ENCODE results near the gene PIK3CG. TPM values are rescaled to one million over a fixed set of nuclear protein-coding genes. Genes with fewer than 3 reads are reported as not detected.
A peak's percentile ranks its signal among the peaks of the same experiment; 100 is the strongest.
"Not testable (repeated sequence)": the region's sequence is repeated elsewhere in the genome, so short reads cannot be mapped to it uniquely, and the experiment has no call there.

PIK3CG gene
- total RNA-seq, 1 donor, result not detected

- no peaks in the 10 kb centered on the region for H3K79me2 ChIP-seq (ENCODE audit: insufficient read depth, low read length)
- H3K4me2 ChIP-seq (ENCODE audit: insufficient read depth, low read length), result no peak overlapping the region
- no peak overlapping the region for H2AFZ ChIP-seq (ENCODE audit: low read length)
- H3K4me1 ChIP-seq (ENCODE audit: insufficient read depth, low read length), result no peaks in the 10 kb centered on the region
- H3K27ac ChIP-seq (ENCODE audit: low read depth, low read length), result no peak overlapping the region
- TF ChIP-seq CTCF (IDR thresholded peaks at IDR 0.05; ENCODE audit: extremely low read depth, low read depth, low read length), result peak; percentile 61
- no peak overlapping the region for H3K4me3 ChIP-seq (ENCODE audit: insufficient read depth, low read length)
- no peaks in the 10 kb centered on the region for H3K36me3 ChIP-seq (ENCODE audit: insufficient read depth, low read length)
- H3K27me3 ChIP-seq (ENCODE audit: insufficient read depth, low read length), result peaks cover 11% of the 10 kb centered on the region
- no peaks in the 10 kb centered on the region for H4K20me1 ChIP-seq (ENCODE audit: insufficient read depth, low read length)
- no peaks in the 10 kb centered on the region for H3K9me3 ChIP-seq (ENCODE audit: low read depth, low read length)
- DNase-seq (ENCODE audit: insufficient read length, low spot score, missing footprints), result peak; percentile 57
These were observed 82.2 kb downstream of the PIK3CG start for GRCh38 chr7:106947244-106947728.

GRCh38 chr7:106952001-106952657, 87.0 kb downstream of the PIK3CG start:
- peaks cover 11% of the 10 kb centered on the region for H3K27me3 ChIP-seq (ENCODE audit: insufficient read depth, low read length)
- H3K36me3 ChIP-seq (ENCODE audit: insufficient read depth, low read length), result no peaks in the 10 kb centered on the region
- no peak overlapping the region for H3K4me2 ChIP-seq (ENCODE audit: insufficient read depth, low read length)
- H3K79me2 ChIP-seq (ENCODE audit: insufficient read depth, low read length), result no peaks in the 10 kb centered on the region
- TF ChIP-seq CTCF (IDR thresholded peaks at IDR 0.05; ENCODE audit: extremely low read depth, low read depth, low read length), result no peak
- DNase-seq (ENCODE audit: insufficient read length, low spot score, missing footprints), result no peak
- H3K9me3 ChIP-seq (ENCODE audit: low read depth, low read length), result no peaks in the 10 kb centered on the region
- no peaks in the 10 kb centered on the region for H4K20me1 ChIP-seq (ENCODE audit: insufficient read depth, low read length)
- no peak overlapping the region for H2AFZ ChIP-seq (ENCODE audit: low read length)
- H3K27ac ChIP-seq (ENCODE audit: low read depth, low read length), result no peak overlapping the region
- no peak overlapping the region for H3K4me3 ChIP-seq (ENCODE audit: insufficient read depth, low read length)
- H3K4me1 ChIP-seq (ENCODE audit: insufficient read depth, low read length), result no peaks in the 10 kb centered on the region

GRCh38 chr7:106952658-106953231, 87.7 kb downstream of the PIK3CG start:
- H4K20me1 ChIP-seq (ENCODE audit: insufficient read depth, low read length), result no peaks in the 10 kb centered on the region
- H3K27ac ChIP-seq (ENCODE audit: low read depth, low read length), result no peak overlapping the region
- TF ChIP-seq CTCF (IDR thresholded peaks at IDR 0.05; ENCODE audit: extremely low read depth, low read depth, low read length), result no peak
- no peak overlapping the region for H2AFZ ChIP-seq (ENCODE audit: low read length)
- no peaks in the 10 kb centered on the region for H3K4me1 ChIP-seq (ENCODE audit: insufficient read depth, low read length)
- H3K9me3 ChIP-seq (ENCODE audit: low read depth, low read length), result no peaks in the 10 kb centered on the region
- no peaks in the 10 kb centered on the region for H3K36me3 ChIP-seq (ENCODE audit: insufficient read depth, low read length)
- H3K4me2 ChIP-seq (ENCODE audit: insufficient read depth, low read length), result no peak overlapping the region
- DNase-seq (ENCODE audit: insufficient read length, low spot score, missing footprints), result no peak
- H3K4me3 ChIP-seq (ENCODE audit: insufficient read depth, low read length), result no peak overlapping the region
- peaks cover 11% of the 10 kb centered on the region for H3K27me3 ChIP-seq (ENCODE audit: insufficient read depth, low read length)
- no peaks in the 10 kb centered on the region for H3K79me2 ChIP-seq (ENCODE audit: insufficient read depth, low read length)

- H2AFZ ChIP-seq (ENCODE audit: low read length), result no peak overlapping the region
- no peaks in the 10 kb centered on the region for H3K9me3 ChIP-seq (ENCODE audit: low read depth, low read length)
- H4K20me1 ChIP-seq (ENCODE audit: insufficient read depth, low read length), result no peaks in the 10 kb centered on the region
- no peak overlapping the region for H3K27ac ChIP-seq (ENCODE audit: low read depth, low read length)
- H3K79me2 ChIP-seq (ENCODE audit: insufficient read depth, low read length), result no peaks in the 10 kb centered on the region
- peaks cover 5% of the 10 kb centered on the region for H3K27me3 ChIP-seq (ENCODE audit: insufficient read depth, low read length)
- no peak for DNase-seq (ENCODE audit: insufficient read length, low spot score, missing footprints)
- no peak overlapping the region for H3K4me2 ChIP-seq (ENCODE audit: insufficient read depth, low read length)
- H3K4me1 ChIP-seq (ENCODE audit: insufficient read depth, low read length), result no peaks in the 10 kb centered on the region
- no peaks in the 10 kb centered on the region for H3K36me3 ChIP-seq (ENCODE audit: insufficient read depth, low read length)
- no peak for TF ChIP-seq CTCF (IDR thresholded peaks at IDR 0.05; ENCODE audit: extremely low read depth, low read depth, low read length)
- no peak overlapping the region for H3K4me3 ChIP-seq (ENCODE audit: insufficient read depth, low read length)
These were observed 89.8 kb downstream of the PIK3CG start for GRCh38 chr7:106954840-106955239.

GRCh38 chr7:106955857-106956256, 90.8 kb downstream of the PIK3CG start:
- not testable (repeated sequence) for H3K27me3 ChIP-seq (ENCODE audit: insufficient read depth, low read length); H3K4me3 ChIP-seq (ENCODE audit: insufficient read depth, low read length); H2AFZ ChIP-seq (ENCODE audit: low read length); H3K79me2 ChIP-seq (ENCODE audit: insufficient read depth, low read length); H3K9me3 ChIP-seq (ENCODE audit: low read depth, low read length); H3K4me2 ChIP-seq (ENCODE audit: insufficient read depth, low read length); H4K20me1 ChIP-seq (ENCODE audit: insufficient read depth, low read length); H3K27ac ChIP-seq (ENCODE audit: low read depth, low read length); H3K36me3 ChIP-seq (ENCODE audit: insufficient read depth, low read length); DNase-seq (ENCODE audit: insufficient read length, low spot score, missing footprints); H3K4me1 ChIP-seq (ENCODE audit: insufficient read depth, low read length)

Measured in osteoblast (primary cell).